SK-N-MC (cell line): Measurements from ENCODE around the gene MED27.

ENCODE experiments used
- EZH2 ChIP-seq: fragments of 200-600 bp; sonication (generic); IDR thresholded peaks from one replicate; pipeline ENCODE4 v1.6.1; 2017; ENCODE audit warnings: antibody characterized with exemption
- POLR2AphosphoS5 ChIP-seq: IDR thresholded peaks from 2 replicates; pipeline ENCODE4 v1.6.1; 2012; ENCODE audit warnings: mild to moderate bottlenecking, low read depth, low read length, borderline replicate concordance

GRCh38 chr9:131972889-131973288 is 106.8 kb downstream of the MED27 start:
- TF ChIP-seq EZH2, result no peak
- no peak for TF ChIP-seq POLR2AphosphoS5
